EL (cell line): ENCODE results near the gene MYO1C.
"Not testable (repeated sequence)": the region's sequence is repeated elsewhere in the genome, so short reads cannot be mapped to it uniquely, and the experiment has no call there.

ENCODE experiments used
- DNase-seq: peaks from one replicate; pipeline ENCODE4 v3.0.0-alpha.2; 2016

The MYO1C gene

DNA sequence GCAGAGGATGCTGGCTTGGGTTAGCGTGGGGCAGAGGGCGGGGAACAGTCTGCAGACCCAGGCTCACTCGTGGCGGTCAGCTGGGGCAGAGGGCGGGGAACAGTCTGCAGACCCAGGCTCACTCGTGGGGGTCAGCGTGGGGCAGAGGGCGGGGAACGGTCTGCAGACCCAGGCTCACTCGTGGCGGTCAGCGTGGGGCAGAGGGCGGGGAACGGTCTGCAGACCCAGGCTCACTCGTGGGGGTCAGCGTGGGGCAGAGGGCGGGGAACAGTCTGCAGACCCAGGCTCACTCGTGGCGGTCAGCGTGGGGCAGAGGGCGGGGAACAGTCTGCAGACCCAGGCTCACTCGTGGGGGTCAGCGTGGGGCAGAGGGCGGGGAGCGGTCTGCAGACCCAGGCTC is 16.2 kb upstream of the MYO1C start:
- DNase-seq: not testable (repeated sequence)

DNA sequence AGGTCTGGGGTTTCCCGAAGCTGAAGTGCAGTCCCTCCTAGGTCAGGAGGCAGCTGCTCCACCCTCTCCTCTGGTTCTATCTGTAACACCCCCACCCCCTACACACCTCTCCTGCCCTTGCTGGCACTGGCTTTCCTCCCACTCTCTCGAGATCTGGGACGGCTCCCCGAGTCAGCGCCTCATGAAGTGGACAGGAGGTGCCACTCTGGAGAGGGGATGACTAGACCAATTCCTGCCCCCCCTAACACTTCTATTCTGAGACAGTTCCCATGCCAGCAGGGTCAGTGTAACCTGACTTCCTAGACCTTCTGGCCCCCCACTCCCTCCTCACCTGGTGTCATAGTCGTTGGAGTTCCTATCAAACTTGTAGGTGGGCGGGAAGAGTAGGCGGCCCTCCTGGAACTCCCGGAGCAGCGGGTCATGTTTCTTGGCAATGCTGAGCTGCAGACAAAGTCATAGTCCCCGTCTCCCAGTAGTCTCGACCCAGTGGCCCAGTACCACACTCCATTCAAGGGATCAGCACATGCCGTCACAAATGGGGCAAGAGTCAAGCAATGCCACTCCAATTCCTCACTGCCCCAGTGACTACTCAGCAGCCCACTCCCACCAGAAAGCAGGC is 14.3 kb upstream of the MYO1C start:
- DNase-seq: no peak

DNA sequence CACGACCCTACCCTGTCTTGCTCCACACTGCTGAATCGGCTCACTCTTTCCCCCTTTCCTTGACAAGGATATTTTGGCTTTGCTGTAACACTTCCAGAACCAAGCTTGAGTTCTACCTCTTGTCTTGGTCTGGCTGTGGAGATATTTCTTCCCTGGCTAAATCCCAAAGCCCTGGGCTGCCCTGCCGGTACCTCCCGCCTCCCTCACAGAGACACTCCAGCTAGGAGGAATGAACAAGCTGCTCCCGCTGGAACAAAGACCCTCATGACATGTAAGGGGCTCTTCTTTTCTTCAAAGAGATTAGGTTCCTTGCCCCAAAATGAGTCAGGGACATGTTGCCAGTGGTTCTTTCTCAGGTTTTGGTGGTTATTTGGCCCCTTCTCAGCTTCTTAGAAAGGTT is 13.1 kb upstream of the MYO1C start:
- DNase-seq: no peak

DNA sequence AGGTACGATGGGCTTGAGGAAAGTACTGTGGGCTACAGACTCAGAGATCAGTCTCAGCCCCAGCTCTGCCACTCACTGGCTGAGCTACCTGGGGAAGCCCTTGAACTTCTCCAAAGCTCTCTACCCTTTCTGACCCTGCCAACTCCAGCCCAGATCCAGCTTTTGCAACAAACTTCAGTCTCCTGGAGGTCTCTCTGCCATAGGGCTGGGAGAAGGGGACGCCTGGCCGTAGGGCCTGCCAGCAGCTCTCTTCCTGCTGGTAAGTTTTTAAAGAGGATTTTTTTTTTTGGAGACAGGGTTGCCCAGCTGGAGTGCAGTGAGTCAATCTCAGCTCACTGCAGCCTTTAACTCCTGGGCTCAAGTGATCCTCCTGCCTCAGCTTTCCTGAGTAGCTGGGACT is 12.4 kb upstream of the MYO1C start:
- no peak for DNase-seq

DNA sequence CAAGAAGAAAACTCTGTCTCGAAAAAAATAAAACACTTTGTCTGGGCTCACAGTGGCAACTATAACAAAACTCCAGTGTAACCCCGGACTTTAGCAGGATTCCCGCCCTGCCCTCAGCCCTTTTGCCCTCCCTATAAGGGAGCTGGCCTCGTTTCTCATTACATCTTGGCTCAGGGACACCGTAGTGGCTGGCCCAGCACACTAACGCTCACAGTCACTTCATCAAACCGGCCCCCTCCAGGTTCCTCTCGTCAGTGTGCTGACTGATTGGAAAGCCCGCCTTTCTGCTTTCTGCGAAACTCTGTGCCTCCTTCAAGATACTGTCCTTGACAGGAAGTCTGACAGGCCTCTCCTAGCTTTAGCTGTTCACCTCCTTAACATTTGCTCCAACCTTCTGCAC is 11.2 kb upstream of the MYO1C start:
- DNase-seq: no peak

DNA sequence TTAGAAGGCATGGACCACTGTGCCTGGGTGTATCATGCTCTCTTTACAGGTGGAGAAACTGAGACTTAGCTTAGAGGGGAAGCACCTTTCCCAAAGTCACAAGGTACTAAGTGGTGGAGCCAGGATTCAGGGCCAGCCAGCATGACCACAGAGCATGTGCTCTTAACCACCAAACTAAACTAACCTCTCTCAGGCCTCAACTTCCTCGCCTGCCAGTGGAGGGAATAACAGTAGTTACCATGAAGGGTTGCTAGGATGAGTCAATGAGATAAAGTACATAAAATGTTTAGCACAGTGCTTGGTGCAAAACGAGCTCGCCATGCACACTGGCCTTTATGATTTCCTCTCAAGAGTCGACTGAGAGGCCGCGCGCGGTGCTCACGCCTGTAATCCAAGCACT is 6.4 kb upstream of the MYO1C start:
- peak; percentile 32 for DNase-seq

DNA sequence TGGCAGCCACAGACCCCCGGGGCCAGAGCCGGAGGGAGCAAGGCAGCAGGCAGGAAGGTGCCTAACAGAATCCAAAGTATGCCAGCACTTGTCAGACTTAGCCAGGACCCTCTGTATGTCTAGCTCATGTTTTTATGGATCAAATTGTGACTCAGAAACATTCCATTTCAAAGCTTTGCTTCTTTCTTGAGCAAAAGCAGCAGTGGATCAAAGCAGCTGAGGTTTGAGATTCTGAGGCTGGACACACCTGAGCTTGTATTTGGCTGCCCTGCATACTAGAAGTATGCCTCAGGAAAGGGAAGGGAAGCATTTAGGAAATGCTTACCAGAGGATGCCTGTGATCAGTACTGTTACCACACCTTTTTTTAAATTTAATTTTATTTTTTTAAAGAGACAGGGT is 5.7 kb upstream of the MYO1C start:
- DNase-seq: no peak

DNA sequence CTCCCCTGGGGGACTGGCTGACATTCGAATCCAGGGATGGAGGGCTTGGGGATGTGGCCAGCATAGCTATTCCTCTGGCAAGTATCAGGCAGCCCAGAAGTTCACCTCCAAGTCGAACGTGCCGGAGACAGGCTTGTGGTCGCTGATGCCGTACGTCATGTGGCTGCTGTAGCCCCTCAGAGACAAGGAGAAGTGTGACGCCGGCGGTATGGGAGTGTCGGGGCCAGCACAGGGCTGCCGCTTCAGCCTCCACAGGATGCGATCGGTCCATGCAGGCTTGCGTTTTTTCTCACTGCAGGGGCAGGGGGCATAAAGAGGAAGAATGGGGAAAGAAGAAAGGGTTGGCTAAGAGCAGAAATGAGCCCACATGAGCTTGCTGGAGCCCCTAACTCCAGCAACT is 5.3 kb upstream of the MYO1C start:
- DNase-seq: no peak

DNA sequence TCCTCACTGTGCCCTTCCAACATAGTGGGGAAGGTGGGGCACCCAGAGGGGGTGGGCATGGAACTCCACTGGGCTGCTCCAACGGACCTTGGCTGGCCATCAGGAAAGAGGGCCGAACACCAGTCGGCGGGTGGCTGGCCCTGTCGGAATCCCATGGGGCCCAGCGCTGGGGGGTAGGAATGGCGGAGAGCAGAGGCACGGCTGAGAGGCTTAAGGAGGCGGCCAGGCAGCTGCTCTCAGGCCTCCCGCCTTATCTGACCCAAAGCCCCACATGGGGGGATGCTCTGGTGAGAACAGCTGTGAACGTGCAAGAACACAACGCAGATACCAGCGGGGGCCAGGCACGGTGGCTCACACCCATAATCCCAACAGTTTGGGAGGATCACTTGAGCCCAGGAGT is 4.4 kb upstream of the MYO1C start:
- DNase-seq: no peak

DNA sequence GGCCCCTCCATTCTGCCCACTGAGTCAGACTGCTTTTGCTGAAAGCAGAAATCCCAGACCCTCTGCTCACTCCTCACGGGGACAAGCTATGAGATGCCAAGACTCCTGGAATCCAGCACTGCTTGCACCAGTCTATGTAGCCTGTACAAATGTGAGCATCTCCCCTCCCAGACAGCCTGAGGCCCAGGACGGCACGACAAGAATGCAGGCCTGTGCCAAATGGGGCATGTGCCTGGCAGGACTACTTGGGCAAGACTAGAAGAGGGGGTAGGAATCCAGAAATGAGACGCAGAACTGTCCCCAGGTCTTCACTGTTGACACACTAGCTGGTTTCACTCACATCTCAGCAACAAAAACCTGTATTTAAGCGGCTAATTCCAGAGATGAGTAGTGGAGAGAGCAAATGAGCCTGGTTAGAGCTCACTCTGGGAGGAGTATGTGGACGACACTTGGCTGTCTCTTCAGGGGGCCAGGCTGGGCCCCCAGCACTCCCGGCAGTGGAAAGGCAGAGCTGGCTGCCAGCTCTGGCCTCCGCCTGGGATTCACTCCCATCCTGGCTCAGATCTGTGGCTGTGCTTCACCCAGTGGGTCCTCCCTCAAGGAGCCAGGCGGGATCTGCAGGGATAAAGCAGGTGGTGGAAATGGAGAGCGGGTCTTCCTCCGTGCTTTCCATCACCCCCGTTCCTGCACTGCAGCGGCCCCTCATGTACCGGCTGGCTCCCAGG is 2.9 kb upstream of the MYO1C start:
- peak; percentile 32 for DNase-seq

DNA sequence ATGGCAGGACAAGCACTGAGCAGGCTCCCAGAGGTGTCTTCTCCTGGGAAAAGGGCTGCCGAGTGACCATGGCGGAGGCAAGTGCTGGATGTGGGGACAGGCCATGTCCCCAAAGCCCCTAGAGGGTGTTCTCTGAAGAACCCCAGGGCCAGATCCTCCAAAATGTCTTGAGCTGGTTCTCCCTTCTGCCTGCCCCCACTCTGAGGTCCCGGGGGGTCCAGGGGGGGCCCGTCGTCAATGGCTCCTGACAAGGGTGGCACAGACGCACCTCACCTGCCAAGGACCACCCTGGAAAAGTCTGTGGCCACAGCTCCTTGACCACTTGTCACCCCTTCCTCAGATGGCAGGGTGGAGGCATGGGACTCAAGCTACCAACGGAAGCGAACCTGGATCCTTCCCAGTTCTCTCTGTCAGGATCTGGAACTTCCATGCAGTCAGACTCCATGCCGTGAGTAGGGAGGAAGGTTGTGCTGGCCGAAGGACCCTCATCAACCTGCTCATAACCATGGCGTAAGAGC is 2.3 kb upstream of the MYO1C start:
- DNase-seq: no peak

DNA sequence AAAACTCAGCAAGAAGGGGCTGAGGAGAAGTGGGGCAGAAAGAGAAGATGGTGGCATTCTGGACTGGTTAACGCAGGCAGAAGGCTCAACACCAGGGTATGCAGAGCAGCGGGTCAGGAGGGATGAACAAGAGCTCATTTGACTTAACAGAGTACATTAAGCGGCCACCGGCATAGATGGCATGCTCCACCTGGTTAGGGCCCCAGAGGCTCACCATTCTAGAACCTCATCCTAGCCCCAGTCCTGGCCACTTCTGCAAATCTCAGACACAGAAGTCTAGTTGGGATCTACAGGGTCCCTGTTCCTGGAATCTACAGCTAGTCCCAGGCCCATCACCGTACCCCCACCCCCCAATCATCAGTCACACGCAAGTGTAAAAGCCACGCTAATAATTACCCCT is 1.7 kb upstream of the MYO1C start:
- DNase-seq: no peak

DNA sequence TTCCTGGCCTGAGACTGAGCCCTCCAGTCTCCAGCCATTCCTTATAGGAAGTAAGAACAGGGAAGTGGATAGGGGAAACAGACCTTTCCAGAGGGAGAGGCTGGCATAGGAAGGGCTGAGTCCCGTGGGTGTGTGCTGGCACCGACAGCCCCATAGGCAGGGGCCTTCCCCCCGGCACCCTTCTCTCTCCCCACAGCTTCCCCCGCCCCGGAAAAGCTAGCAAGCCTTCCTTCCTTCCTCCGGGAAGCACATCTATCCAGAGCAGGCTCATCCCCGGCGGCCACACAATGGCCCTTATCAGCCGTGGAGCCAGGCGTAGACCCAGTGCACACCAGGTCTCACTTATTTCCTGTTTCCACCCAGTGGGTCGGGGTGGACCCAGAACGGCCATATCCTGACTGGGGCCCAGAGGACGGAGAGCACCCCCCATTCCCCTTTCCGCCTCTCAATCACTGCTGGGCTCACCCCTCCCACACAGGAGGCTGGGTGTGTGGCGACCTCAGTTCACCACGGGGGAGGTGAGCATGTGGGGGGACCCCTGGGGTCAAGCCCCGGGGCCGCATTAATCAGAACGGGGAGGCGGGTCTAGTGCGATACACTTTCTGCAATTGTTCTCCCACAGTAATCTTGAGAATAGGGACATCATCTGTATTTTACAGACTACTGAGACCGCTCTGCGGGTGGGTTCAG is 950 bp upstream of the MYO1C start:
- DNase-seq: no peak

DNA sequence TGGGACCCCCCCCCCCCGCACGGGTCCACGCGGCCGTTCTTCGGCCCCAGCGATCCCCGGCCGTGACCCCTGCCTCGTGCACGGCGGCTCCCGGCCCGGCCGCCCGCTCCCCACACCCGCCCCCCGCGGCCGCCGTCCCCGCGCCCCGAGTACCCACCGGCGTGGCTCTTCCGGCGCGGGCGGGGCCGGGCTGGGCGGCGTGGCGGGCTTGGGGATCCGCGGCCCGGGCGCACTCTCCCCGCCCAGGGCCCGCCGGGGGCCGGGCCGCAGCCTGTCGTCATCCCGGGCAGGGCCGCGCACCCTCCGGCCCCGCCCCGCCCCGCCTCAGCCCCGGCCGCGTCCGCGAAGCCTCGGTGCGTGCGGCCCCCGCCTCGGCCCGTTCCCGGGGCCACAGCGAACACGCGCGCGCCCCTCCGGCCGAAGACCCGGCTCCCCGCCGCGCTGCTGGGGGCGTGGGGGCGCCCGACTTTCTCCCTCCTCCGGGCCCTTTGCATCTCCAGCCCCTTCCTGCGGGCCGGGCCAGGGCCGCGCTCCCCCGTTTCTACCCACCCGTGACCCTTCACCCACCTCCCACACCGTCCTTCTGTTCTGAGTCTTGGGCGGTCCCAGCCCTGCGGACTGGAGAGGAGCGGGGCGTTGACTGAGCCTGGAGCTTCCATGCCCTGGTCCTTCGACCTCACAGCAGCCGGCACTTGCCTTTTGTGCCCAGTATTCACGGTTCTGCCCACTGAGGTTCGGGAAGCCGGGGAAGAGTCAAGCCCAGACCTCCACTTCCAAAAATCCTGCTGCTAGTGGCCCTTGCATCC is 840 bp downstream of the MYO1C start:
- peak; percentile 61 for DNase-seq

DNA sequence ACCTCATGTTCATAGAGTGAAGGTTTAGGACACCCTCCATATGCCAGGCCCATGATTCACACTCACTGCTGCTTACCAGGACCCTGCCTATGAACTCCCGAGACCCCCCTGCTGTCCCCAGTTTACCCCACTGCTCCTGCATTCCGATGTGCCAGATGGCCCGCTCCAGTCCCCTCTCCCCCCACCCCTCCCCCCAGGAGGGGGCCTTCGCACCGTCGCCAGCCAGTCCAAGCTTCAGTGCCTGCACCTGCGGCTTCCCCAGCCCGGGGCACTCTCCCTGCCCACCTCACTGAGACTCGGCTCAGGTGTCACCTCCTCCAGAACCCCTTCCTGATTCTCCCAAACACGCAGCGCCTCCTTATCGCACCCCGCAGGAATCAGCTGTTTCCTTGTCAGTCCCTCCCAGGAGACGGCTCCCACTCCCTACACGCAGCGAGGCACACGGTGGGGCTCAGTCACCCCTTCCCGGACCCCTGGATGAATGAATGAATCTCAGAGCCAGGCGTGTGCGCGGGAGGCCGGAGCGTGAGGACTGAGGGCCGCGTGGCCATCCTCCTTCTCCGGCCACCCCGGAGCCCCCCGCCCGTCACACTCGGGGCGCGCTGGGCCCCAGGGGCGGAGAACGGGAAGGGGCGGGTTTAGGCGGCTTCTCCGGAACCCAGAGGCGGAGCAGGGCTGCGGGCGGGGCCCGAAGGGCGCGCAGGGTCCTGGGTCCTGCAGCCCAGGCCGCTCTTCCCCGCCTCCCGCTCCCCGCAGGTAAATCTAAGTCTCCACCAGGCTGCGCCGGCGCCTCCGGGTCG is 1.6 kb downstream of the MYO1C start:
- DNase-seq: peak; percentile 64

DNA sequence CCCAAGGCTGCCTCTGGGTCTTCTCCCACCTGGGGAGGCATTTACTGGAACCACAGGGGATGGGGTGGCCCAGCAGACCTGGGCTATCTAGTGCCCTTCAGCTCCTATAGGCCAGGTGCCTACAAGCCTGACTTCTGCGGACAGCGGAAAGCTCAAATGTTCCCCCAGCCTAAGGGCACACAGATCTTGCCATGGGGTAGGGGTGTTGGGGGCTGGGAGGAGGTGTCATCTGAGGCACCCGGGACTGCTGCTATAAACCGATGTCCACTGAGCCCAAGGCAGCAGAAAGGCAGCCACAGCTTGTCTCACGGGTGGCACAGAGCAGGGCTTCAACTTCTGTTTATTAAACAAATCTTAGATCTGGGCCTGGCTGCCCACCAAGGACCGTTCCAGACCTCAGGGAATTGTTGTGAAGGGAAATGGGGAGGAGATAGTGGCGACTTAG is 3.6 kb downstream of the MYO1C start:
- peak; percentile 14 for DNase-seq

DNA sequence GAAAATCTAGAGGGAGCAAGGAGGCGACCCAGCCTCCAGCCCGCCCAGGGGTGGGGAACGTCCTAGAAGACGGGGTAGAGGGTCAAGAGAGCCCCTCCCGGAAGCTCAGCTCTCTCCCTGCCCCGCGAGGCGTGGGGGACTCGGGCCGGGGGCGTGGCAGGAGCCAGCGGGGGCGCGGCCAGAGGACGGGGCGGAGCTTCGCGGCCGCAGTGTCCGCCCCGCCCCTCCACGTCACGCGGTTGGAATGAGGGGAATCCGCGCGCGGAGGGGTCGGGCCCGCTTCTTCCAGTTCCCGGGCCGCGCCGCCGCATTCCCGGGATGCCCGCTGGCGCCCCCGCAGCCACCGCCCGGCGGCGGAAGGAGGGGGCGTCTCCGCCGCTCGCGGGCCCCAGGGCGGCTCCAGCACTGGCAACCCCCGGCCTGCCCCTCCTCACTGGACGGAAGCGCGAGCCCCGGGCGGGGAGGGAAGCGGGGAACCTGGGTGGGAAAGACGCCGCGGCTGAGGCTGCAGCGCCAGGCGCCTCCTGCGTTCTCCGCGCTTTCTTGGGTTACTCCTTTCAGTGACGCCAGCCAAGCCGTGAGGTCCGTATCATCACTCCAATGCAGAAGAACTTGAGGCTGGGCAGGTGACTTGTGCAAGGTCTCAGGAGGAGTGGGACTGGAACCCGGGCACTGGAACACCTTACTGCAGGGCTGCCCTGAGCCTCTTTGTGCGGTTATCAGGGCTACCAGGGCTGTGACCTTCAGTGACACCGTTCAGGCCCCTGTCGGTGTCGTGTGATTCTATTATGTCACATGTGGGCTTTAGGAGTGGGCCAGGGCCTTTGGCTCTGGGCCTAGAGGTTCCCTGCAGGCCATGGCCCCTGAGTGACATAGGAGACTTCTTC is 4.3 kb downstream of the MYO1C start:
- DNase-seq: peak; percentile 93

DNA sequence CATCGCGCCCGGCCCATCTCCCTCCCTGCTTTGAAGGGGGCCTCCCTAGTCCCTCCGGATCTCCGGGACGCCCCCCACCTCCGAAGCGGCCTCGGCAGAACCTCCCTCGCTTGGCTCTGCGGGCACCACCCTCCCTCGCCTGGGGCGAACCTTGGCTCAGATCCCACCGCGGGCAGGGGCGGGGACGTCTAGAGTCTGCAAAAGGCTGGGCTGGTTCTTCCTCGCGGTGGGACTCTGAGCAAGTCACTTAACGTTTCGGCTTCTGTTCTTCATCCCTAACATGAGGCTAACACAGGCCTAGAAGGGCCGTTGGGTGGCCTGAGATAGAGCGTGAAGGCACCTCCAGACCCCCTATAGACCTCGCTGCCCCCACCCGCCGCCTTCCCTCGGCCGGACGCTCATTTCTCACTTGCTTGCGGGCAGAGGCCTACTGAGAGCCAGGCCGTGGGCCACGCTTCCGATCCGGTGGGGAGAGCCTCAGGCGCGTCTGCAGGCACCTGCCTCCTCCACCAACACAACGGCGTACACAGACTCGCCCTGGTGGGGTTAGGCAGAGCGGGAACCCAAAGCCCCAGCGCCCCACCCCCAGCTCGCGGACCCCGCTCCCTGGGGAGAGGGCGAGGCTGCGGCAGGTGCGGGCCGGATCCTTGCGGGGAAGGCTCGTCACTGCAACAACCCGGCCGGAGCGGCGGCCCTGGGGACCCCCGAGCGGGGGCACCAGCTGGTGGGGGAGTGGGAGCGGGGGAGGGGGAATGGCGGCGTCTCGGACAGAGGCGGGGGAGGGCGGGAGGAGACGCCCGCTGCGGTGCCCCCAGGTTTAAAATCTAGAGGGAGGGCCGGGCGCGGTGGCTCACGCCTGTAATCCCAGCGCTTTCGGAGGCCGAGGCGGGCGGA is 5.4 kb downstream of the MYO1C start:
- peak; percentile 80 for DNase-seq

DNA sequence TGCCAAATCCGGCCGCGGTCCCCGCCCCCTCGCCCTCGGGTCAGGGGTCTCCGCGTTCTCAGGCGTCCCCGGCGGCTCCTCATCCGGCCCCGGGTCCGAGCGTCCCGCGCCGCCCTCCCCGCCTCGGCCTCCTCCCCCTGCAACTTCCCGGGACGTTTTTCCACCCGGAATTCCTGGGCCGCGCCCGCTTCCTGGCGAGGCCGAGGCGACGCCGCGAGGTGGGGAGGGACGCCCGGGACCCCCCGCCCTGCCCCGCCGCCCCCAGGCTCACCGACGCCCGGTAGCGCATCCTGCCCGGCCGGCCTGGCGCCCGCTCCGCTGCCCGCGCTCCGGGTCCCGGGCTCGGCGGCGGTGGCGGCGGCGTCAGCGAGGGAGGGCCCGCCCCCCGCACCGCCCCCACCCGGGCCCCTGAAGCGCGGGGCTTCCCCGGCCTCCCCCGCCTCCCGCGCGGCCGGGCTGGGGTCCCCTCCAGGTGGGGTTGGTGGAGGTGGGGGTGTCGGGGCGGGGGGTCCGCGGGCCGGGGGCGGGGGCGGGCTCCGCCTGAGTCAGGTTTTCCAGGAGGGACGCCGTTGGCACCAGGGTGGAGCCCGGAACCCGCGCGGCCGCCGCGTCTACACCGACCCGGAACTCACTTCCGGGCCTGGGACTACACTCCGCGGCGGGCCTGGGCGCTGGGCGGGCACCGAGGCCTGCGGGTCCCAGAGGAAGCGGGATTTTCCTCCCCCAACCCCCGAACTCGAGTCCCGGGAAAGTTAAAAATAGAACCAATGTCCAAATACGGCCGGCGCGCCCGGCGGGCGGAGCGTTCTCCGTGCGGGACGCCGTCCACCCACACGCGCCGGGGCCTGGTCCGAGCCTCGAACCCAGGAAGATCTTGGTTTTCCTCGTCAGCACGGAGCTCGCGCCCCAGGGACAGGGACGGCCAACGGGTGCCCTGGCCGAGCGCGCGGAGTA is 6.8 kb downstream of the MYO1C start:
- DNase-seq: peak; percentile 73
